NT2/D1 (cell line): ENCODE data around the gene ELOVL3.

Experiments
- DNase-seq: peaks from one replicate; pipeline ENCODE4 v3.0.0-alpha.2; 2011; ENCODE audit warnings: low read depth, low spot score
- H3K27me3 ChIP-seq: 2 replicates; pipeline ENCODE4 v1.6.0; 2011; ENCODE audit warnings: mild to moderate bottlenecking; ENCODE audit not compliant: insufficient read length, insufficient read depth
- H3K36me3 ChIP-seq: 2 replicates; pipeline ENCODE4 v1.6.1; 2011; ENCODE audit warnings: mild to moderate bottlenecking, low read length, mixed read lengths; ENCODE audit not compliant: insufficient read depth, insufficient read length
- H3K4me1 ChIP-seq: 2 replicates; pipeline ENCODE4 v1.5.1; 2011; ENCODE audit not compliant: insufficient read depth, insufficient read length
- H3K4me3 ChIP-seq: 2 replicates; pipeline ENCODE4 v1.5.1; 2011; ENCODE audit warnings: low read depth; ENCODE audit not compliant: insufficient read length
- H3K9ac ChIP-seq: 2 replicates; pipeline ENCODE4 v1.6.0; 2011; ENCODE audit warnings: low read depth; ENCODE audit not compliant: insufficient read length
- H3K9me3 ChIP-seq: 2 replicates; pipeline ENCODE4 v1.5.1; 2011; ENCODE audit warnings: mild to moderate bottlenecking, low read length; ENCODE audit not compliant: insufficient read depth
- SUZ12 ChIP-seq: IDR thresholded peaks from 2 replicates; pipeline ENCODE4 v1.6.1; 2011; ENCODE audit not compliant: insufficient read length, insufficient read depth; ENCODE audit errors: extremely low read depth
- YY1 ChIP-seq: IDR thresholded peaks from 2 replicates; pipeline ENCODE4 v1.6.1; 2011; ENCODE audit not compliant: insufficient read length, insufficient read depth
- ZNF274 ChIP-seq: IDR thresholded peaks from 2 replicates; pipeline ENCODE4 v1.6.1; 2011; ENCODE audit warnings: mild to moderate bottlenecking, low read depth, low read length

The ELOVL3 gene

GRCh38 chr10:102262744-102263370, 36.8 kb downstream of the ELOVL3 start:
- DNase-seq: no peak

GRCh38 chr10:102264371-102264770, 38.3 kb downstream of the ELOVL3 start:
- Histone ChIP-seq H3K4me3 (no peak overlapping the region), H3K9me3 (no peaks in the 10 kb centered on the region), H3K9ac (no peak overlapping the region), H3K27me3 (no peaks in the 10 kb centered on the region), H3K4me1 (no peaks in the 10 kb centered on the region), H3K36me3 (peaks cover 28% of the 10 kb centered on the region)
- DNase-seq: no peak
- no peak for TF ChIP-seq SUZ12

More at GRCh38 chr10:102262744-102263370, 36.8 kb downstream of the ELOVL3 start:
- no peaks in the 10 kb centered on the region for H3K4me1 ChIP-seq
- no peaks in the 10 kb centered on the region for H3K27me3 ChIP-seq
- no peak overlapping the region for H3K9ac ChIP-seq
- TF ChIP-seq ZNF274 (no peak), SUZ12 (no peak), YY1 (no peak)
- peaks cover 26% of the 10 kb centered on the region for H3K36me3 ChIP-seq
- no peaks in the 10 kb centered on the region for H3K9me3 ChIP-seq
- no peak overlapping the region for H3K4me3 ChIP-seq

- Histone ChIP-seq H3K4me3 (no peak overlapping the region), H3K36me3 (peaks cover 18% of the 10 kb centered on the region), H3K9ac (no peak overlapping the region), H3K4me1 (no peaks in the 10 kb centered on the region), H3K9me3 (no peaks in the 10 kb centered on the region), H3K27me3 (no peaks in the 10 kb centered on the region)
- DNase-seq: no peak
- TF ChIP-seq YY1: no peak
- no peak for TF ChIP-seq ZNF274
- TF ChIP-seq SUZ12: no peak
These were observed 40.6 kb downstream of the ELOVL3 start for GRCh38 chr10:102266670-102267069.

GRCh38 chr10:102267748-102268147, 41.6 kb downstream of the ELOVL3 start:
- H3K9ac ChIP-seq: no peak overlapping the region
- H3K9me3 ChIP-seq: no peaks in the 10 kb centered on the region
- no peaks in the 10 kb centered on the region for H3K4me1 ChIP-seq
- no peak overlapping the region for H3K4me3 ChIP-seq
- H3K27me3 ChIP-seq: no peaks in the 10 kb centered on the region
- peaks cover 12% of the 10 kb centered on the region for H3K36me3 ChIP-seq
- no peak for DNase-seq
- TF ChIP-seq SUZ12 (no peak), ZNF274 (no peak), YY1 (no peak)

- Histone ChIP-seq H3K4me3 (no peak overlapping the region), H3K27me3 (no peaks in the 10 kb centered on the region), H3K36me3 (peaks cover 9% of the 10 kb centered on the region), H3K9me3 (no peaks in the 10 kb centered on the region), H3K9ac (no peak overlapping the region), H3K4me1 (no peaks in the 10 kb centered on the region)
- DNase-seq: no peak
- TF ChIP-seq YY1: no peak
These were observed 42.3 kb downstream of the ELOVL3 start for GRCh38 chr10:102268375-102268888.

GRCh38 chr10:102269017-102269416, 42.9 kb downstream of the ELOVL3 start:
- Histone ChIP-seq H3K9ac (no peak overlapping the region), H3K4me1 (no peaks in the 10 kb centered on the region), H3K4me3 (no peak overlapping the region), H3K9me3 (no peaks in the 10 kb centered on the region), H3K27me3 (no peaks in the 10 kb centered on the region), H3K36me3 (peaks cover 9% of the 10 kb centered on the region)
- TF ChIP-seq SUZ12: no peak
- no peak for TF ChIP-seq YY1
- no peak for TF ChIP-seq ZNF274
- no peak for DNase-seq

GRCh38 chr10:102274062-102274461, 48.0 kb downstream of the ELOVL3 start:
- Histone ChIP-seq H3K9me3 (no peaks in the 10 kb centered on the region), H3K36me3 (peaks cover 6% of the 10 kb centered on the region), H3K9ac (no peak overlapping the region), H3K27me3 (no peaks in the 10 kb centered on the region), H3K4me1 (no peaks in the 10 kb centered on the region), H3K4me3 (no peak overlapping the region)
- TF ChIP-seq ZNF274 (no peak), YY1 (no peak), SUZ12 (no peak)
- no peak for DNase-seq

- no peak for DNase-seq
- Histone ChIP-seq H3K4me1 (no peaks in the 10 kb centered on the region), H3K4me3 (no peak overlapping the region), H3K9ac (no peak overlapping the region), H3K36me3 (peaks cover 5% of the 10 kb centered on the region), H3K27me3 (no peaks in the 10 kb centered on the region), H3K9me3 (no peaks in the 10 kb centered on the region)
- no peak for TF ChIP-seq YY1
- no peak for TF ChIP-seq SUZ12
- no peak for TF ChIP-seq ZNF274
These were observed 49.2 kb downstream of the ELOVL3 start for GRCh38 chr10:102275343-102275742.
